Breast epithelium (tissue), 3 donors: Measurements from ENCODE around the gene ATG7.

Experiments
- POLR2A ChIP-seq: fragments of 450-650 bp; IDR thresholded peaks from one replicate; pipeline ENCODE4 v1.6.1; 2016; ENCODE audit warnings: antibody characterized with exemption, mild to moderate bottlenecking, moderate library complexity
- POLR2AphosphoS5 ChIP-seq, 3 donors: sonication (generic); formaldehyde crosslinking; IDR thresholded peaks; one replicate each; pipeline ENCODE4 v1.6.1; 2017; ENCODE audit warnings: antibody characterized with exemption in 3 of 3

DNA sequence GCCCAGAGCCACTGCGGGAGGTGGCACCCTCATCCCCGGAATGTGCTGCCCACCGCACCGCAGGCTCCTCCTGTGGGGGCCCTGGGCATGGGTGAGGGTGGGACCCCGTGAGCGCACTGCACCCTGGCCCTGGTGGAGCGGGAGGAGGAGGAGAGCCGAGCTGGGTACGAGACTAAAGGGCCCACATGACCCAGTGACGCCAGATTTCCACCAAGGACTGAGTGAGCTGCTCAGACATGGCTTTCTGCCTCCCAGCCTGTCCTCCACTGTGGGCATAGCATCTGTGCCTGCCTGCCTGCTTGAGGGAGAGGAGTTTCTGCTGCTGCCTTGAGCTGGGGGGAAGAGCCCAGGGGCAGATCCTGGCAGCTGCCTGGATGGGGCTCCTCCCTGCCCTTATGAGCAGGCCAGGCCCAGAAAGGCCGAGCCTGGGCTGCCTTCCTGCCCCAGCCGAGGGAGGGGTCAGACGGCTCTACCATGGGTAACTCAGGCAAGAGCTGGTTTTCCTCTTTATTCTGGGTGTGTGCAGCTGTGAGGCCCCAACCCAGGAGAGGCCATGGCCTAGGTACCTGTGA, 283.1 kb downstream of the ATG7 start:
- TF ChIP-seq POLR2A (no peak), POLR2AphosphoS5 (IDR thresholded peaks at IDR 0.05) (no peak)
